IMR-90 (cell line): ENCODE results near the gene KCNIP1. TPM values are rescaled to one million over a fixed set of nuclear protein-coding genes. Genes with fewer than 3 reads are reported as not detected.

Experiments used
- ATAC-seq: fragments of 200-7000 bp; cut with Tn5 transposase; 2 replicates; pipeline ENCODE4 v1.9.1; 2020; ENCODE audit warnings: low read depth, mild to moderate bottlenecking, moderate library complexity
- BruUV-seq: library from RNA; stranded (reverse); fragments of 400-500 nt; replicated peaks from 2 replicates; lab custom pipeline; 2021; lab: Mats Ljungman, UMichigan
- CTCF ChIA-PET: fragments of 300-600 bp; formaldehyde crosslinking; extraction: SDS; loops from one replicate; lab custom pipeline; 2021; ENCODE audit warnings: antibody characterized with exemption; lab: Yijun Ruan, JAX
- POLR2A ChIA-PET: fragments of 300-600 bp; sonication (Branson Sonifier 250); formaldehyde crosslinking; loops from one replicate; lab custom pipeline; 2022; ENCODE audit warnings: antibody characterized with exemption; ENCODE audit not compliant: unreplicated experiment; lab: Charles Lee
- DNase-seq: peaks from one replicate; pipeline ENCODE4 v3.0.0; 2013
- H2AFZ ChIP-seq: replicated peaks from 2 replicates; pipeline ENCODE3; 2013; ENCODE audit warnings: low read length, mild to moderate bottlenecking; ENCODE audit not compliant: poor library complexity
- H2AK5ac ChIP-seq: 2 replicates; pipeline ENCODE4 v1.6.1; 2013; ENCODE audit warnings: low read depth, low read length, inconsistent platforms
- H2AK9ac ChIP-seq: replicated peaks from 2 replicates; pipeline ENCODE3; 2013; ENCODE audit warnings: mild to moderate bottlenecking, low read depth, low read length, moderate library complexity; ENCODE audit not compliant: poor library complexity
- H2BK120ac ChIP-seq: 2 replicates; pipeline ENCODE4 v1.6.1; 2013; ENCODE audit warnings: low read depth, low read length, inconsistent platforms
- H2BK15ac ChIP-seq: 3 replicates; pipeline ENCODE4 v1.6.1; 2013; ENCODE audit warnings: low read depth, low read length, inconsistent platforms
- H2BK20ac ChIP-seq: 2 replicates; pipeline ENCODE4 v1.6.1; 2013; ENCODE audit warnings: low read depth, mild to moderate bottlenecking, inconsistent platforms, low read length, moderate library complexity
- H2BK5ac ChIP-seq: 2 replicates; pipeline ENCODE4 v1.6.1; 2013; ENCODE audit warnings: mild to moderate bottlenecking, low read depth, low read length, inconsistent platforms; ENCODE audit not compliant: poor library complexity, severe bottlenecking
- H3K14ac ChIP-seq: replicated peaks from 2 replicates; pipeline ENCODE4 v1.6.1; 2013; ENCODE audit warnings: low read depth, low read length, inconsistent platforms
- H3K18ac ChIP-seq: 2 replicates; pipeline ENCODE4 v1.6.1; 2013; ENCODE audit warnings: low read depth, low read length, control low read depth
- H3K23ac ChIP-seq: 2 replicates; pipeline ENCODE4 v1.6.1; 2013; ENCODE audit warnings: low read depth, low read length, inconsistent platforms
- H3K27ac ChIP-seq: 2 replicates; pipeline ENCODE4 v1.5.1; 2013; ENCODE audit warnings: mild to moderate bottlenecking, control low read depth, low read length; ENCODE audit not compliant: insufficient read depth
- H3K27me3 ChIP-seq: 2 replicates; pipeline ENCODE4 v1.6.1; 2013; ENCODE audit warnings: low read length; ENCODE audit not compliant: control insufficient read depth, insufficient read depth
- H3K36me3 ChIP-seq: 2 replicates; pipeline ENCODE4 v1.6.1; 2013; ENCODE audit warnings: low read length, mixed read lengths; ENCODE audit not compliant: control insufficient read depth, insufficient read depth
- H3K4ac ChIP-seq: 2 replicates; pipeline ENCODE4 v1.6.1; 2013; ENCODE audit warnings: low read depth, low read length, inconsistent platforms
- H3K4me1 ChIP-seq: 2 replicates; pipeline ENCODE4 v1.6.1; 2013; ENCODE audit warnings: low read length, mixed read lengths; ENCODE audit not compliant: control insufficient read depth, insufficient read depth
- H3K4me2 ChIP-seq: 2 replicates; pipeline ENCODE4 v1.6.1; 2013; ENCODE audit warnings: low read depth, mild to moderate bottlenecking, control low read depth, low read length, moderate library complexity
- H3K4me3 ChIP-seq: 2 replicates; pipeline ENCODE4 v1.5.1; 2013; ENCODE audit warnings: low read depth, mild to moderate bottlenecking, control low read depth, low read length, moderate library complexity; ENCODE audit not compliant: insufficient read depth
- H3K56ac ChIP-seq: 2 replicates; pipeline ENCODE4 v1.6.1; 2013; ENCODE audit warnings: low read length, inconsistent platforms; ENCODE audit not compliant: insufficient read depth; ENCODE audit errors: extremely low read depth
- H3K79me1 ChIP-seq, 2 experiments: 2 replicates each; pipeline ENCODE4 v1.6.1; 2013; ENCODE audit warnings: low read length in 2 of 2, inconsistent platforms in 1 of 2, low read depth in 1 of 2
- H3K9ac ChIP-seq: 2 replicates; pipeline ENCODE4 v1.6.1; 2013; ENCODE audit warnings: low read depth, low read length, control low read depth
- H3K9me1 ChIP-seq: 2 replicates; pipeline ENCODE4 v1.6.1; 2013; ENCODE audit warnings: low read length, inconsistent platforms; ENCODE audit not compliant: insufficient read depth
- H3K9me3 ChIP-seq: 2 replicates; pipeline ENCODE4 v1.6.1; 2013; ENCODE audit warnings: low read length; ENCODE audit not compliant: control insufficient read depth, insufficient read depth
- H4K20me1 ChIP-seq: 2 replicates; pipeline ENCODE4 v1.6.1; 2013; ENCODE audit warnings: low read length, inconsistent platforms; ENCODE audit not compliant: insufficient read depth
- H4K5ac ChIP-seq: 2 replicates; pipeline ENCODE4 v1.6.1; 2013; ENCODE audit warnings: mild to moderate bottlenecking, low read depth, low read length, control low read depth
- H4K8ac ChIP-seq, 2 experiments: 2 replicates each; pipeline ENCODE4 v1.6.1; 2013; ENCODE audit warnings: low read depth in 2 of 2, low read length in 2 of 2, control low read depth in 1 of 2, inconsistent platforms in 1 of 2
- H4K91ac ChIP-seq: 2 replicates; pipeline ENCODE4 v1.6.1; 2013; ENCODE audit warnings: low read depth, low read length, inconsistent platforms; ENCODE audit not compliant: insufficient read depth
- BHLHE40 ChIP-seq: fragments of 150-350 bp; IDR thresholded peaks from 2 replicates; pipeline ENCODE4 v1.6.1; 2016; ENCODE audit warnings: mild to moderate bottlenecking, low read depth, low read length
- CEBPB ChIP-seq: IDR thresholded peaks from 2 replicates; pipeline ENCODE4 v1.6.1; 2012; ENCODE audit warnings: low read depth, low read length, improper control_type of control experiment
- CHD1 ChIP-seq: IDR thresholded peaks from 2 replicates; pipeline ENCODE4 v1.6.1; 2012; ENCODE audit warnings: low read depth, low read length, improper control_type of control experiment
- CTCF ChIP-seq: conservative IDR thresholded peaks from 2 replicates; pipeline ENCODE4 v1.5.1; 2012; ENCODE audit warnings: mild to moderate bottlenecking, low read depth, low read length, improper control_type of control experiment
- ELK1 ChIP-seq: fragments of 150-350 bp; IDR thresholded peaks from 2 replicates; pipeline ENCODE4 v1.6.1; 2016; ENCODE audit warnings: low read depth, mild to moderate bottlenecking, low read length, moderate library complexity, borderline replicate concordance
- FOS ChIP-seq: fragments of 150-350 bp; IDR thresholded peaks from 2 replicates; pipeline ENCODE4 v1.6.1; 2016; ENCODE audit warnings: low read depth, low read length
- MAFK ChIP-seq: IDR thresholded peaks from 2 replicates; pipeline ENCODE4 v1.6.1; 2012; ENCODE audit warnings: low read depth, low read length, improper control_type of control experiment
- MAZ ChIP-seq: IDR thresholded peaks from 2 replicates; pipeline ENCODE4 v1.6.1; 2012; ENCODE audit warnings: low read depth, mild to moderate bottlenecking, low read length, improper control_type of control experiment, moderate library complexity, borderline replicate concordance
- MXI1 ChIP-seq: IDR thresholded peaks from 2 replicates; pipeline ENCODE4 v1.6.1; 2012; ENCODE audit warnings: low read depth, mild to moderate bottlenecking, low read length, moderate library complexity, borderline replicate concordance
- NFE2L2 ChIP-seq: fragments of 150-350 bp; IDR thresholded peaks from 2 replicates; pipeline ENCODE4 v1.6.1; 2016; ENCODE audit warnings: low read depth, mild to moderate bottlenecking, low read length
- POLR2A ChIP-seq: IDR thresholded peaks from 2 replicates; pipeline ENCODE4 v1.6.1; 2012; ENCODE audit warnings: mild to moderate bottlenecking, low read depth, low read length
- RAD21 ChIP-seq: IDR thresholded peaks from 2 replicates; pipeline ENCODE4 v1.6.1; 2012; ENCODE audit warnings: low read length, improper control_type of control experiment
- RCOR1 ChIP-seq: IDR thresholded peaks from 2 replicates; pipeline ENCODE4 v1.6.1; 2012; ENCODE audit warnings: mild to moderate bottlenecking, low read length, improper control_type of control experiment; ENCODE audit not compliant: insufficient replicate concordance
- RFX5 ChIP-seq: IDR thresholded peaks from 2 replicates; pipeline ENCODE4 v1.8.0; 2012; ENCODE audit warnings: low read depth, mild to moderate bottlenecking, low read length, moderate library complexity
- SMC3 ChIP-seq: fragments of 150-350 bp; IDR thresholded peaks from 2 replicates; pipeline ENCODE4 v1.6.1; 2016; ENCODE audit warnings: low read depth, mild to moderate bottlenecking, antibody characterized with exemption, low read length, moderate library complexity
- USF2 ChIP-seq: fragments of 150-350 bp; IDR thresholded peaks from 2 replicates; pipeline ENCODE4 v1.6.1; 2017; ENCODE audit warnings: mild to moderate bottlenecking, antibody characterized with exemption, low read length, low read depth
- WGBS, 2 experiments: methylation state at CpG; one replicate each; pipeline versions ENCODE4 v1.1.5 to v1.1.7; 2013; ENCODE audit warnings: missing lambda C conversion rate in 2 of 2; ENCODE audit not compliant: insufficient read length in 1 of 2; ENCODE audit errors: extremely low coverage in 2 of 2; 5-methylcytosine and 5-hydroxymethylcytosine counted together
- dilution Hi-C: fragments of 300-500 bp; cut with HindIII; formaldehyde crosslinking; loops from one replicate; pipeline ENCODE4 v1.14.3; 2018; ENCODE audit warnings: low sequenced_read_pairs; ENCODE audit not compliant: unreplicated experiment
- in situ Hi-C: fragments of 300-500 bp; cut with MboI; formaldehyde crosslinking; loops from 3 replicates; pipeline ENCODE4 v1.14.3; 2019; ENCODE audit warnings: low sequenced_read_pairs, inconsistent platforms, mixed read lengths
- intact Hi-C: fragments of 100-400 bp; cut with micrococcal nuclease; formaldehyde crosslinking; loops from 2 replicates; pipeline ENCODE4 v1.10.0; 2022
- polyA plus RNA-seq, 3 experiments: library from polyadenylated mRNA; depleted of rRNA; stranded (reverse); fragments of >200 nt; gene quantifications; 2 replicates each; pipeline ENCODE4 v1.2.3, GENCODE V29; 2012; ENCODE audit warnings: low replicate concordance in 1 of 3
- total RNA-seq: library from RNA; depleted of rRNA; stranded (reverse); fragments of >200 nt; gene quantifications from 2 replicates; pipeline ENCODE4 v1.2.3, GENCODE V29; 2012

The KCNIP1 gene
- total and polyA plus RNA-seq, 2 of the 4 experiments (the other 2 are of a cell fraction), result not detected

GRCh38 chr5:170738840-170739239 is 235.0 kb downstream of the KCNIP1 start:
- CTCF ChIA-PET, result no interaction called here
- Histone ChIP-seq H2BK20ac (no peak overlapping the region), H3K36me3 (no peaks in the 10 kb centered on the region), H3K9me3 (no peaks in the 10 kb centered on the region), H2AFZ (no peak overlapping the region), H2AK9ac (no peak overlapping the region), H2BK5ac (no peak overlapping the region), H4K91ac (no peak overlapping the region), H3K9ac (no peak overlapping the region), H3K27ac (no peak overlapping the region), H2BK15ac (no peak overlapping the region), H3K23ac (no peak overlapping the region), H3K9me1 (no peaks in the 10 kb centered on the region), H4K20me1 (no peaks in the 10 kb centered on the region), H2AK5ac (no peak overlapping the region), H3K4me1 (no peaks in the 10 kb centered on the region), H3K4ac (no peak overlapping the region), H3K18ac (no peak overlapping the region), H4K8ac (no peak overlapping the region), H3K4me3 (no peak overlapping the region), H3K27me3 (peaks cover 2% of the 10 kb centered on the region; the same call in 1 of the 2 replicates), H3K4me2 (no peak overlapping the region), H4K5ac (no peak overlapping the region), H3K79me1 (no peaks in the 10 kb centered on the region), H2BK120ac (no peak overlapping the region), H3K14ac (no peak overlapping the region), H3K56ac (no peak overlapping the region)
- POLR2A ChIA-PET, result no interaction called here
- DNase-seq, result no peak
- WGBS, 2 experiments, result no CpG with 5 or more reads among the region's 3 CpGs
- dilution Hi-C loops (no loop called here), in situ Hi-C loops (no loop called here), intact Hi-C loops (no loop called here)
- TF ChIP-seq RAD21 (no peak), MAFK (no peak), NFE2L2 (no peak), CTCF (no peak), RCOR1 (no peak), BHLHE40 (no peak), POLR2A (no peak), USF2 (no peak), MXI1 (no peak), SMC3 (no peak), MAZ (no peak), RFX5 (no peak), ELK1 (no peak), CHD1 (no peak), FOS (no peak), CEBPB (no peak)
- BruUV-seq, result no TSS peak
- no peak for ATAC-seq
